HG03439 (cell line): Measurements from ENCODE around the gene CNTN4.

Source experiments
- ATAC-seq: cut with Tn5 transposase; IDR thresholded peaks from one replicate; pipeline ENCODE4 v1.9.1; 2021; ENCODE audit warnings: mild to moderate bottlenecking, moderate library complexity; ENCODE audit not compliant: unreplicated experiment

CNTN4 gene

GRCh38 chr3:2375376-2375775, 276.7 kb downstream of the CNTN4 start:
- ATAC-seq: no peak

GRCh38 chr3:2377281-2377680, 278.6 kb downstream of the CNTN4 start:
- no peak for ATAC-seq

- ATAC-seq: no peak
Measured at GRCh38 chr3:2390926-2391532, 292.4 kb downstream of the CNTN4 start.

GRCh38 chr3:2391896-2392295, 293.2 kb downstream of the CNTN4 start:
- ATAC-seq: no peak

GRCh38 chr3:2392981-2393380, 294.3 kb downstream of the CNTN4 start:
- ATAC-seq: no peak

GRCh38 chr3:2415083-2415482, 316.4 kb downstream of the CNTN4 start:
- ATAC-seq: no peak

DNA sequence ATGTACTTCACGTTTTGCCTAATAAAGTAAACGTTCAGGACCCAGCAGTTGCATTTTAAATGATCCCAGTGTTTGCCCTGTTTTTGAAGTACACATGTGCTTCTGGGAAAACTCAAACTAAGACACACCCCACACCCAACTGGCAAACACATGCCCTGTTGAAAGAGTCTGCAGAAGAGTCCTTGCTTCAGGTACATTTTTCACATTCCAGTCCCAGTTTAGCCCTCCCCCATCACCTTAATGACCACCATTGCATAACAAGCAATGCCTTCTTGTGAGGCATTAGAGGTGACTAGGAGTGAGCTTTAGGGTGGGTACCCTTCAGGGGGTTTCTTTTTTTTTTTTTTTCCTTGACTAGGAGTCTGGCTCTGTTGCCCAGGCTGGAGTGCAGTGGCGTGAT, 322.3 kb downstream of the CNTN4 start:
- no peak for ATAC-seq

GRCh38 chr3:2423143-2423542, 324.5 kb downstream of the CNTN4 start:
- no peak for ATAC-seq

- ATAC-seq: no peak
Measured at GRCh38 chr3:2441558-2441957, 342.9 kb downstream of the CNTN4 start.

- no peak for ATAC-seq
Measured at GRCh38 chr3:2446146-2446545, 347.5 kb downstream of the CNTN4 start.

GRCh38 chr3:2452249-2452648, 353.6 kb downstream of the CNTN4 start:
- ATAC-seq: no peak

DNA sequence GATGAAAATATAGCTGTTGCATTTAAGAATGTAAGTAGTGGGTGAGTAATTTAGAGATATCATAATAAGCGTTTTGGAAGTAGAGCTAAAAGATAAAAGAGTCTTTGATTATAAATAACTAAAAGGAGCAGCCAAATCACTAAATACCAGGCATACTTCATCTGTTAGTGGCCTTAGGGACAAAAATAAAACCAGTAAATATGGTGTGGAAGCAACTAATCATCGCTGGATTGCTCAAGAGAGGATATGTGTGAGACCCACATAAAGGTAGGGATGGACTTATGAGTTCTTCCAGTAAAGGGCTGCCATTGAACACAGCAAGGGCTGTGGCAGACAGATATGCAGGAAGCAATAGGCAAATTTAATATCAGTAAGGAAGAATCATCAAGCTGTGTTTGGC, 356.2 kb downstream of the CNTN4 start:
- no peak for ATAC-seq

- ATAC-seq: no peak
Measured at GRCh38 chr3:2456788-2457187, 358.1 kb downstream of the CNTN4 start.

DNA sequence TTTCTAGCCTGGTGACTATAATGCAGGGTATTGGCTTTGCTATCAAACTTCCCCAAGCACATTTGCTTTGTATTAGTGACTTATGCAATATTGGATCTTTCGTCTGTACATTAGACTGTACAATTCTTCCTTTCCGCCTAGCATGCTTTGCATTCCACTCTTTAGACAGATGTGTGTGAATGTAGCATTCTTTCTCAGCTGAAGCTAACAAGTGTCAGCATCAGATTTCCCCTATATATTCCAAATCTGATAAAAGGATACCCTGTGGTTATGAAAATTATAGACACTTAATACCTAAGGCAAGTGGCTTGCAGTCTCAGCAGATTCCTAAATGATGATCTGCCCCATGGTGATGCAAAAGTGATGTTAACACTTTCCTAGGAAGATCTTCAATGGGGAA, 360.1 kb downstream of the CNTN4 start:
- no peak for ATAC-seq

DNA sequence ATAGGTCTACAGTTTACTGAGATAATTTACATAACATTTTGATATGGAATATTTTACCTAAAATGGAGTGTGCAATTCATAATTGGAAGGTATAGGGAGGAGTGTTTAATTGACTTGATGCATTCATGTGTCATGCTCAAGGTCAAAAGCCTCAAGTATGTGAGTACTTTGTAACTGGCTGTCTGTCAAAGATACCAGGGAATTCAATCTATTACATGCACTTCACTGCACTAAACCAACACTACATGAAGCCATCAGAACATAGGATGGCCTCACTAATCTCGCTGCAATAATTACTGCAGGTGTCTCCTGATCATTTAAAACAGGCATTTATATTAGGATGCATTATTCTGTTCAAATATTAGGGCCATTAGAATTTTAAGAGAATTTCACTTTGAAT, 367.2 kb downstream of the CNTN4 start:
- ATAC-seq: no peak

DNA sequence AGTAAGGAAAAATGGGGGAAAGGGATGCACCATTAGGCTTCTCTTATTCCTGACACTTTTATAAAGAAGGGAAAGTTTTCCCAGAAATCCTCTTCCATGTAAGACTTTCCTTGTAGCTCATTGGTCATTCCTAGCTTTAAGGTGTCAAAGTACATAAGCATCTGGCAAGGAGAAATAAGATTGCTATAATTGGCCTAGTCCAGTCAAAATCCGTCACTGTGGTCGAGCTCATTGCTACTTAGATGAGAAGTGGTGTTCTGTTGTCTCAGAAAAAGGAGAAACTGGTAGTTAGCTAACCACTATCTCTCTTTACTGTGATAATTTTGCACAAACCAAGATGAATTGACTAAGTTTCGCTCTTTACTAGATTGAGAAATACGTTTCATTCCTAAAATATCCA, 370.1 kb downstream of the CNTN4 start:
- no peak for ATAC-seq

- ATAC-seq: no peak
Measured at GRCh38 chr3:2476996-2477395, 378.3 kb downstream of the CNTN4 start.

- ATAC-seq: no peak
Measured at GRCh38 chr3:2477620-2478019, 379.0 kb downstream of the CNTN4 start.

- no peak for ATAC-seq
Measured at GRCh38 chr3:2484162-2485026, 385.7 kb downstream of the CNTN4 start.

DNA sequence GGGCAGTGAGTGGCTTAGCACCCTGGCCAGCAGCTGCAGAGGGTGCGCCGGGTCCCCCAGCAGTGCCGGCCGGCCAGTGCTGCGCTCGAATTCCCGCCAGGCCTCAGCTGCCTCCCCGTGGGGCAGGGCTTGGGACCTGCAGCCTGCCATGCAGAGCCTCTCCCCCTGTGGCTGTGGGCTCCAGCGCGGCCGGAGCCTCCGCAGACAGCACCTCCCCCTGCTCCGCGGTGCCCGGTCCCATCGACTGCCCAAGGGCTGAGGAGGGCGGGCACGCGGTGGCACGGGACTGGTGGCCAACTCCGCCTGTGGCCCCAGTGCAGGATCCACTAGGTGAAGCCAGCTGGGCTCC, 386.3 kb downstream of the CNTN4 start:
- no peak for ATAC-seq

DNA sequence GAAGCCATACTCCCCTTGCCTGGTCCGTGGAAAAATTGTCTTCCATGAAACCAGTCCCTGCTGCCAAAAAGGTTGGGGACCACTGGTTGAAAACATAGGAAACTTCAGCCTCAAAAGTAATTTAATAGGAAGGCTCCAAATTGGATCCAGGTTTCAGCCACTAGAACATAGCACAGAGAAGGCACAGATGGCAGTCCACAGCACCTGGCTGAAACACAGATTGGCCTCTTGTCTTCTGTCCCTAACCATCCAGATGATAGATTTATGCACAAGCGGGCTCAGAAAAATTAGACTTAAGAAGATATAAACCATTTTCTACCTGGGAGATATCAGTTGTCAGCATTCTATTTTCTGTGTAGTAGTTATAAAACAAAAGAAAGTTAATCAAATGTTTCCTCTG, 397.1 kb downstream of the CNTN4 start:
- ATAC-seq: no peak

- no peak for ATAC-seq
Measured at GRCh38 chr3:2504912-2505311, 406.2 kb downstream of the CNTN4 start.

DNA sequence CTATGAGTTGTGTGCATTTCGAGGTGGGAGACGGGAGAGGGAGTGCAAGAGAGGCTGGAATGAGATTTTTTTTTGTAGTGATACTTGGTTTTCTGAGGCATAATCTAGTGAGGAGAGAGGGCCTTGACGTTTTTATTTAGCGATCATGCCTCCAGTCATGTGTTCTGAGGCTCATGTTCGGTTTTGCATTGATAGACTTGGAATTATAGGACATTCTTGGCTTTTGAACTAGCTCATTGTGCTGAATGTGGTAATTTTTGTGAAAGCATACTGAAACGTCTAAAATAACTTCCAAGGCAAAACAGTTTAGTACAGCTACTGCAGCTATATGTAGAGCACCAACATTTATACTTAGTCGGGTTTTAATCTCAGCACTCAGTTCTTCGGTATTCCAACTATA, 408.1 kb downstream of the CNTN4 start:
- ATAC-seq: no peak
